Ascending aorta (tissue), 2 donors: ENCODE results near the gene PMAIP1. TPM values are rescaled to one million over a fixed set of nuclear protein-coding genes. Genes with fewer than 3 reads are reported as not detected.
A peak's percentile ranks its signal among the peaks of the same experiment; 100 is the strongest.
"Not testable (repeated sequence)": the region's sequence is repeated elsewhere in the genome, so short reads cannot be mapped to it uniquely, and the experiment has no call there.

ENCODE experiments used
- DNase-seq, 2 donors: peaks; one replicate each; pipeline ENCODE4 v3.0.0-alpha.2; 2019; ENCODE audit warnings: low spot score in 2 of 2
- H3K27ac ChIP-seq, 2 donors: fragments of 200-600 bp; sonication (generic); one replicate each; pipeline ENCODE4 v1.5.1; 2016 to 2017; ENCODE audit warnings: mild to moderate bottlenecking in 1 of 2
- H3K27me3 ChIP-seq: fragments of 200-600 bp; sonication (generic); one replicate; pipeline ENCODE4 v1.5.1; 2017
- H3K36me3 ChIP-seq, 2 donors: fragments of 200-600 bp; sonication (generic); one replicate each; pipeline ENCODE4 v1.5.1; 2016
- H3K4me1 ChIP-seq, 2 donors: fragments of 200-600 bp; sonication (generic); one replicate each; pipeline ENCODE4 v1.5.1; 2016 to 2017; ENCODE audit warnings: mild to moderate bottlenecking in 1 of 2
- H3K4me3 ChIP-seq, 2 donors: fragments of 200-600 bp; sonication (generic); one replicate each; pipeline ENCODE4 v1.5.1; 2016 to 2017; ENCODE audit warnings: mild to moderate bottlenecking in 1 of 2
- H3K9me3 ChIP-seq, 2 donors: fragments of 200-600 bp; sonication (generic); one replicate each; pipeline ENCODE4 v1.5.1; 2016
- CTCF ChIP-seq, 3 experiments: fragments of 200-600 bp in 2 of 3; fragments of 450-650 bp in 1 of 3; sonication (generic) in 2 of 3; IDR thresholded peaks; one replicate each; pipeline ENCODE4 v1.5.1; 2016 to 2019; ENCODE audit warnings: antibody characterized with exemption in 3 of 3, mild to moderate bottlenecking in 1 of 3, moderate library complexity in 1 of 3
- intact Hi-C: fragments of 100-400 bp; cut with DNase I; formaldehyde crosslinking; loops from one replicate; pipeline ENCODE4 v1.15.1; 2023
- total RNA-seq: library from RNA; depleted of rRNA; stranded (reverse); fragments of >200 nt; gene quantifications from one replicate; pipeline ENCODE4 v1.1.0, GENCODE V29; 2016

PMAIP1 gene
- total RNA-seq: not detected

- peaks cover 0 to 14% of the 10 kb centered on the region in 2 donors for H3K4me1 ChIP-seq
- no peak for TF ChIP-seq CTCF (IDR thresholded peaks at IDR 0.05)
- no peaks in the 10 kb centered on the region for H3K36me3 ChIP-seq
- no peaks in the 10 kb centered on the region for H3K9me3 ChIP-seq
- peak; percentile 52 to 82 for DNase-seq
- intact Hi-C loops: no loop called here
- peak within 1 kb of the TSS in 1 of 2 donors; percentile 33 for H3K27ac ChIP-seq
- H3K4me3 ChIP-seq: peak within 1 kb of the TSS; percentile 66 to 69
- no peaks in the 10 kb centered on the region for H3K27me3 ChIP-seq
Observed at GRCh38 chr18:59899298-59900221, at the start of gene PMAIP1. Gene PMAIP1, plus strand, starts transcription at chr18:59899996. Its CDS starts 182 bp downstream, at chr18:59900178.

GRCh38 chr18:59851784-59852399 lies 47.9 kb upstream of the PMAIP1 start:
- Histone ChIP-seq H3K9me3 (no peaks in the 10 kb centered on the region), H3K27me3 (no peaks in the 10 kb centered on the region), H3K36me3 (no peaks in the 10 kb centered on the region), H3K4me1 (no peaks in the 10 kb centered on the region), H3K27ac (no peak overlapping the region), H3K4me3 (no peak overlapping the region)
- DNase-seq: no peak
- intact Hi-C loops: no loop called here
- no peak for TF ChIP-seq CTCF (IDR thresholded peaks at IDR 0.05)

- H3K27me3 ChIP-seq: no peaks in the 10 kb centered on the region
- no peak overlapping the region for H3K4me3 ChIP-seq
- H3K9me3 ChIP-seq: no peaks in the 10 kb centered on the region
- DNase-seq: no peak
- no peak for TF ChIP-seq CTCF (IDR thresholded peaks at IDR 0.05)
- no peaks in the 10 kb centered on the region for H3K36me3 ChIP-seq
- intact Hi-C loops: no loop called here
- H3K27ac ChIP-seq: no peak overlapping the region
- H3K4me1 ChIP-seq: no peaks in the 10 kb centered on the region
Observed at GRCh38 chr18:59852548-59852947, 47.2 kb upstream of the PMAIP1 start.

- Histone ChIP-seq H3K4me1 (no peaks in the 10 kb centered on the region), H3K4me3 (no peak overlapping the region), H3K27me3 (no peaks in the 10 kb centered on the region), H3K36me3 (no peaks in the 10 kb centered on the region), H3K27ac (no peak overlapping the region), H3K9me3 (no peaks in the 10 kb centered on the region)
- intact Hi-C loops: no loop called here
- TF ChIP-seq CTCF (IDR thresholded peaks at IDR 0.05): no peak
- DNase-seq: no peak
Observed at GRCh38 chr18:59853380-59853779, 46.4 kb upstream of the PMAIP1 start.

GRCh38 chr18:59853988-59854387 lies 45.8 kb upstream of the PMAIP1 start:
- H3K9me3 ChIP-seq, H3K27me3 ChIP-seq, H3K27ac ChIP-seq, intact Hi-C loops, DNase-seq, H3K4me3 ChIP-seq, H3K4me1 ChIP-seq, H3K36me3 ChIP-seq: not testable (repeated sequence)

GRCh38 chr18:59861009-59861408 lies 38.8 kb upstream of the PMAIP1 start:
- no peaks in the 10 kb centered on the region for H3K27me3 ChIP-seq
- no peak for DNase-seq
- H3K36me3 ChIP-seq: no peaks in the 10 kb centered on the region
- no peaks in the 10 kb centered on the region for H3K9me3 ChIP-seq
- no peak for TF ChIP-seq CTCF (IDR thresholded peaks at IDR 0.05)
- H3K4me1 ChIP-seq: no peaks in the 10 kb centered on the region
- intact Hi-C loops: no loop called here
- no peak overlapping the region for H3K27ac ChIP-seq
- H3K4me3 ChIP-seq: no peak overlapping the region
